Neural cell (in vitro differentiated cells): Measurements from ENCODE around the gene SPTBN2.

Experiments
- EP300 ChIP-seq: fragments of 450-650 bp; conservative IDR thresholded peaks from 2 replicates; pipeline ENCODE4 v1.6.1; 2014; ENCODE audit warnings: antibody characterized with exemption, mild to moderate bottlenecking, moderate library complexity; ENCODE audit not compliant: poor library complexity, severe bottlenecking
- TF ChIP-seq, protein P1 (sequence below): fragments of 450-650 bp; IDR thresholded peaks from 2 replicates; pipeline ENCODE4 v1.5.1; 2014; ENCODE audit warnings: antibody characterized with exemption, mild to moderate bottlenecking, moderate library complexity; ENCODE audit not compliant: poor library complexity, severe bottlenecking

- TF ChIP-seq, protein P1, sequence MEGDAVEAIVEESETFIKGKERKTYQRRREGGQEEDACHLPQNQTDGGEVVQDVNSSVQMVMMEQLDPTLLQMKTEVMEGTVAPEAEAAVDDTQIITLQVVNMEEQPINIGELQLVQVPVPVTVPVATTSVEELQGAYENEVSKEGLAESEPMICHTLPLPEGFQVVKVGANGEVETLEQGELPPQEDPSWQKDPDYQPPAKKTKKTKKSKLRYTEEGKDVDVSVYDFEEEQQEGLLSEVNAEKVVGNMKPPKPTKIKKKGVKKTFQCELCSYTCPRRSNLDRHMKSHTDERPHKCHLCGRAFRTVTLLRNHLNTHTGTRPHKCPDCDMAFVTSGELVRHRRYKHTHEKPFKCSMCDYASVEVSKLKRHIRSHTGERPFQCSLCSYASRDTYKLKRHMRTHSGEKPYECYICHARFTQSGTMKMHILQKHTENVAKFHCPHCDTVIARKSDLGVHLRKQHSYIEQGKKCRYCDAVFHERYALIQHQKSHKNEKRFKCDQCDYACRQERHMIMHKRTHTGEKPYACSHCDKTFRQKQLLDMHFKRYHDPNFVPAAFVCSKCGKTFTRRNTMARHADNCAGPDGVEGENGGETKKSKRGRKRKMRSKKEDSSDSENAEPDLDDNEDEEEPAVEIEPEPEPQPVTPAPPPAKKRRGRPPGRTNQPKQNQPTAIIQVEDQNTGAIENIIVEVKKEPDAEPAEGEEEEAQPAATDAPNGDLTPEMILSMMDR = no peak
- TF ChIP-seq EP300 = no peak
Observed at GRCh38 chr11:66700742-66701141, 28.3 kb downstream of the SPTBN2 start.
